ENCODE results near the gene CRYBB1.

Gene CRYBB1

DNA sequence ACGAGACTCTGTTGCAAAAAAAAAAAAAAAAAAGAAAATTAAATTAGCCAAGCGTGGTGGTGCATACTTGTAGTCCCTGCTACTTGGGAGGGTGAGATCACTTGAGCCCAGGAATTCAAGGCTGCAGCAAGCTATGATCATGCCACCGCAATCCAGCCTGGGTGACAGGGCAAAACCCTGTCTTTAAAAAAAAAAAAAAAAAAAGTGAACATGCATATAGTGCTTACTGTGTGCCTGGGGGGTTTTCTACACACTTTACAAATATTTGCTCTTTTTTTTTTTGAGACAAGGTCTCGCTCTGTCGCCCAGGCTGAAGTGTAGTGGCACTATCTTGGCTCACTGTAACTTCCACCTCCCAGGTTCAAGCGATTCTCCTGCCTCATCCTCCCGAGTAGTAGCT is 40.7 kb downstream of the CRYBB1 start:
- no peak for DNase-seq (ENCODE audit: low spot score)

DNA sequence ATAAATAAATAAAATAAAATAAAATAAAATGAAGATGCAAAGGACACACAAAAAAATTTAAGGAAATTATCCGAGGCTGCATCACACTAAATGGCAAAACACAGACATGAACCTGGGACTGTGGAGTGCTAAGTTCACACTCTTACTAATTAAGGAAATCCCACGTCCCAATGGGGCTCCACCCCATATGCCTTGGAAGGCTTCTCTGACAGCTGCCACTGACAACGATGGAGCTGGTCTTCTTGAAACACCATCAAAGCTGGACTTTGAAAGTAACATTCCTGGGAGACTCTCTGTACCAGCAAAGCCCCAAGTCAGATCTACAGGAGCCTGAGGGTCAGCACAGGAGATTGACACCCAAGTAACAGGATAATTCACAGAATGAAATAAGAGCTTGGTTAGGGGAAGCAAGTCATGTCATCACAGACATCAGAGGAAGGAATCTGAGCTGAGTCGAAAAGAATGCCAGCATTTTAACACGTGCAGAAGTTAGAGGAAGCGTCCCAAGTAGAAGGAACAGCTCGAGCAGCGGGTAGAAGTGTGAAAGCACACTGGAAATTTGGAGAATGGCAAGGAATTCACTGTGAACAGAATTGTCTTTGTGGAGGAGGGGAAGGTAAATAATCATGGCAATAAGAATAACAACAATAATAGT is 41.7 kb downstream of the CRYBB1 start:
- no peak for DNase-seq (ENCODE audit: low spot score)

DNA sequence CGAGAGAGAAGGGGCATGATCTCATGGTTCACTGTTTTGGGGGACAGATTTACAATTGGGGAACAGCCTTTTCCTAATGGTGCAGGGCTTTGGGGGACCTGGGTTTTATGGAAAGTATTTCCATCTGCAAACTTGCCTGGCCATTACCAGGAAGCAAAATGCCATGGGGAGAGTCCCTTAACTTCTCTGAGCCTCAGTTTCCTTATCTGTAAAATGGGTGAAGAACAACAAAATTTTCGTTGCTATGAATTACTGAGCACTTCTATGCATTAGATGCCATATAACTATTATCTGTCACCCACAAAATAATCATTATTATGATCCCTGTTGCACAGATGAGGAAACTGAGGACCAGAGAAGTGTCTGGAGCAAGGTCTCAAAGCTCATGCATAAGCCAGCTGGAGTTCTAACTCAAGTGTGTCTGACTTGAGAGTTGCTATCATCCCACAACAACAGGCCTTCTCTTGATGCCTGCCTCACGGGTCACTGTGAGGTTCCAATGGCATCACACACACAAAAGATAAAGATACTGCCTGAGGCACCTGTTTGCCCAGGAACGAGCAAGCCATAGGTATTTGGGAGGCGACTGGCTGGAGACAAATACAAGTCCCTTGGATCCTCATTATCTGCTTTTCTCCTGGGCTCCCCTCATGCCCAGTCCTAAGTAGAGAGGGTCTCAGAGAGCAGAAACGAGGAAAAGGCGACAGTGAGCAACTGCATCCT is 43.7 kb downstream of the CRYBB1 start:
- no peak for DNase-seq (ENCODE audit: low spot score)

DNA sequence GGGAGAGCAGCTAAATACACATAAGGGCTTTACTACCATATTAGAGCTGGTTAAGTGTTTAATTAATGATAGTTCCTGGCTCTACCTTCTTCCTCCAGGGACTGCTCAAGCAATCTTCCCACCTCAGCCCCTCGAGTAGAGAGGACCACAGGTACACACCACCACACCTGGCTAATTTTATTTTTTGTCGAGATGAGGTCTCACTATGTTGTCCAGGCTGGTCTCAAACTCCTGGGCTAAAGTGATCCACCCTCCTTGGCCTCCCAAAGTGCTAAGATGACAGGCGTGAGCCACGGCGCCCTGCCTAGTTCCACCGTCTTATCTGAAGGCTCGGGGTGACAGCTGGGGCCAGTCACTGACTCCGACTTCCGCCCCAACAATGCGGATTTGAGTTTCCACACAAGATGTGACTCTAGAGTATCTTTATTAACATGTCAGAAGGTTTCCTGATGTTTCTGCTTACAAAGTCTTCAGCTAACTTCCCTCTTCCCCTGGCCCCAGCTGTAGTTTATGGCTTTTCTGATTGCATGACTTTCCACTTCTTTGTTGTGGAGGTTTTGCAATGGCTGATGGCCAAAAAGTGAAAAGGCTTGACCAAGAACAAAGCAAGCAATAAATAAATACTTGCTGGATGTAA is 44.7 kb downstream of the CRYBB1 start:
- DNase-seq (ENCODE audit: low spot score): no peak

DNA sequence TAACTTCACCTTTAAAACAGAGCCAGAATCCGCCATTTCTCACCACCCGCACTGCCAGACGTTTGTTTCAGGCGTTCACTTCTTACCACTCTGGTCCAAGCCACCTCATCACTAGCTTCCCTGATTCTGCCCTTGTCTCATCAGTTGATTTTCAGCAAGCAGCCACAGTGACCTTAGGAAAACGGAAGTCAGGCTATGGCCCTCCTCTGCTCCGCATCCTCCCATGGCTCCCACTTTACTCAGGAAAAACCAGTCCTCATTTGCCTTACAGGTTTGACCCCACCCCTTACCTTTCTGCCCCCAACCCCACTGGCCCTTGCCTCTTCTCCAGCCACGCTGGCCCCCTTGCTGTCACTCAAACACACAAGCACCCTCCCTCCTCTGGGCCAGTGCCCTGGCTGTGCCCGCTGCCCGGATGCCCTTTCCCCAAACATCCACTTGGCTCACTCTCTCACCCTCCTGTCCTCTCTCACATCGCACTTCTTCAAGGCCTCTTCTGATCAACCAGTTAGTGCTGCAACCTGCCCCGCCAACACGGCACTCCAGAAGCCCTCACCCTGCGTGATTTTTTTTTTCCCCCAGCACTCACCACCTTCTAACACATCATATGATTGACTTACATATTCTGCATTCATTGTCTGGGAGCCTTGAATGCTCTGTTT is 46.8 kb downstream of the CRYBB1 start:
- no peak for DNase-seq (ENCODE audit: low spot score)

DNA sequence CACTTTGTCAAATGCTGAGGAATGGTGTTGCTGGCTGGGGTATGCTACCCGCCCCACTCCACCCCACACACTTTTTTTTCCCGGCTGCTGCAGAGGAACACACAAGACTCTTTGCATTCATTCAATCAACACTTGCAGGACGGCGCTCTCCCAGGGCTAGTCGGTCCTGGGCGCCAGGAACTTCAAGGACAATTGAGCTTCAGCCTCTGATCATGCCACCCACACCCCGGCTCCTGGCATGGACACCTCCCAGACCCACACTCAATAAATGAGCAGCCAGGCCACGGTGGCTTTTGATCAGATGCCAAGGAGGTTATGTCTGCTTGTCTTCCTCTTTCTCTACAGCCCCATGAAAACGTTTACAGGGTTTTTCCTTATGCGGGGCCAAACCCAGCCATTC is 47.7 kb downstream of the CRYBB1 start:
- no peak for DNase-seq (ENCODE audit: low spot score)

DNA sequence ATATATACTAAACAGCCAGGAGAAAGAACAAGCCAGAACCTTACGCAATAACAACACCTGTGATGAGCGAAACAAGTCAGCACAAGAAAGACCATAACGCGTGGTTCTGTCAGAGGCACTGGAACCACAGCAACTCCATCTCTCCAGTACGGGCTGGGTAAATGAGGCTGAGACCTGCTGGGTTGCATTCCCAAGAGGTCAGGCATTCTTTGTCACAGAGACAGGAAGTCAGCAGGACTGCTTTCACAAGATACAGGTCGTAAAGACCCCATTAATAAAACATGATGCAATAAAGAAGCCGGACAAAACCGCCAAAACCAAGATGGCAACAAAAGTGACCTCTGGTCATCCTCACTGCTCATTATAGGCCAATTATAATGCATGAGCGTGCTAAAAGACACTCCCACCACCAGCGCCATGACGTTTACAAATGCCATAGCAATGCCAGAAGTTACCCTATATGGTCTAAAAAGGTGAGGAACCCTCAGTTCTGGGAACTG is 49.6 kb downstream of the CRYBB1 start:
- DNase-seq (ENCODE audit: low spot score): no peak

DNA sequence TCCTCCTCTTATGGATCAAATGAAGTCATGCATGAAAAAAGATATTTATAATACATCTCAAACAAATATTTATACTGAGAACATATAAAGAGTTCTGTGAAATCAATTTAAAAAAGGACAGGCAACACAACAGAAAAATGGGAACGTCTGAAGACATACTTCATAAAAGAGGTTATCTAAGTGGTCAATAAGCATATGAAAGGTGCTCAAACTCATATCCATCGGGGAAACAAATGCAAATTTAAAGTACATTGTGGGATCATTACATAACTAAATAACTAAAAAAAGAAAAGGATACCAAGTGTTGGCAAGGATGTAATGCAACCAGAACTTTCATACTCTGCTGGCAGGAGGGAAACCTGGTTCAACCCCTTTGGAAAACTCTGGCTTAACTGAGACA is 50.2 kb downstream of the CRYBB1 start:
- no peak for DNase-seq (ENCODE audit: low spot score)

DNA sequence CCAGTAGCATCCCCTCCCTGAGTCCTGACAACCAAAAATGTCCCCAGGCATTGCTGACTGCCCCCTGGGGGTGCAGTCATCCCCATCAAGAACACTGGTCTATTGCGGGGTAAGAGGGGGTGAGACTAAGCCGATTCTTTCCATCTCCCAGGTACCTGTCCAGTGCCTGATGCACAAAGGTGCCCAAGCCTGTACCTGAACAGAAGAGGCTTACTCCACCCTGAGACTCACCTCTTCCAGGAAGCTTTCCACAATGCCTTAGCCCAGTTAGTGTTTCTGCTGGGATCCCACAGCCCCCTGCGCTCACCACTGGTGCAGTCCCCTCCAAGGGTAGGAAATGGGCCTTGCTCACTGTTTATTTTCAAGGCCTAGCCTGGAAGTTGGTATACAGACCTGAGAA is 50.8 kb downstream of the CRYBB1 start:
- DNase-seq (ENCODE audit: low spot score): no peak

DNA sequence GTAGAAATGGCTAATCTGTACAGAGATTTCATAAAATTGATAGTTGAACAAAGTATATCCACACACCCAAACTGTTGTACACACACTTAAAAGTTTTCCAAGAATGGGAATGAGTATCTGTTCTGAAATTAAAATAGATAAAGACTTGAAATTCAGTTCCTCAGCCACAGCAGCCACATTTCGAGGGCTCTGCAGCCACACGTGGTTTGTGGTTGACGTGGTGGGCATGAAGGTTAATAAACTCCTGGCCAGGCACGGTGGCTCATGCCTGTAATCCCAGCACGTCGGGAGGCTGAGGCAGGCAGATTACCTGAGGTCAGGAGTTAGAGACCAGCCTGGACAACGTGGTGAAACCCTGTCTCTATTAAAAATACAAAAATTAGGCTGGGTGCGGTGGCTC is 51.9 kb downstream of the CRYBB1 start:
- no peak for DNase-seq (ENCODE audit: low spot score)

DNA sequence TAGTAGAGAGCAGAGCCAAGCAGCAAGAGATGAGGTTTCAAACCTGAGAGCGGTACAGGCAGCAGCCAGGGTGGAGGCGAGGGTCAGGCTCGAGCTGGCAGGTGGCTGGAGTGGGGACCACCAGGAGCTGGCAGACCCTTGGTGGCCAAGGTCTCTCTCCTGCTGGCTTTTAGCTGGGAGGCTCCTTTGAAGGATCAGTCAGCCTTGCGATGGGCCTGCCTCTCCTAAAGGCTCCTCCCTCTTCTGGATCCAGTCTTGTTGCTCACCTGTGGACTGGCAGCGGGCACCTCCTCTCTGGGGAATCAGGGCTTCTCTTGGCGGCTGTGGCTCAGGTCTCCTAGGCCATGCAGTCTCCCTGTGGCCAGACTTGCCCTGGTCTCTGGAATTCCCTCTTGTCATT is 52.6 kb downstream of the CRYBB1 start:
- no peak for DNase-seq (ENCODE audit: low spot score)

DNA sequence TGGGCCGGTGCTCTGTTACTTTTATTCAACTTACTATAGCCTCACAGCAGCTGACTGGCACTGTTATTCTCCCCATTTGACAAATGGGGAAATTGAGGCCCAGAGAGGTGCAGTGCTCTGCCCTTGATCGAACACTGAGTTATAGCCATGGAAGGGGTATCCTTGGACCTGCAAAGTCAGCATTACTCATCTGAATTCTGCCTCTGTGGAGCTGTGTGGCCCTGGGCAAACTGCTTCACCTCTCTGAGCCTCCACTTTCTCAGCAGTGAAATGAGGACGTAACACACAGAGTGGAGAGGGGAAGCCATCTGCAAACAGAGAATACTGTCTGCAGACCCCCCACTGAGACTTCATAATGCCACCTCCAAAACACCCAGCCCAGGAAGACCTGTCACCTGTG is 53.2 kb downstream of the CRYBB1 start:
- no peak for DNase-seq (ENCODE audit: low spot score)

DNA sequence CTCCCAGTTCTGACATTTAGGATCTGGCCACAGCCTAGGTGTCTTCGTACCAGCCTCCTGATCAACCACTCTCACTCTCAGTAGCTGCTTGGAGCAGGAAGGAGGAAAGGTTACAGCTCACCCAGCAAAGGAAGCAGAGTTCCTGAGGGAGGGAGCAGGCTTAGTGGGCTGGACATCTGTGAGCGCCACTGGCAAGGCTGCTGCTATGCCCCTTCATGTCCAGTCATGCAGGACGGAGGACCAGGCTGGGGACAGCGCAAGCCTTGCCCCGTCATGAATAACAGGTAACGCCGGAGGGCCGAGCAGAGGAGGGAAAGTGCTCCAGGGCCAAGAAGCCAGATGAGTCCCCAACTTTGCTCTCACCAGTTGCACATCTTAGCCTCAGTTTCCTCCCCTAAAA is 53.6 kb downstream of the CRYBB1 start:
- no peak for DNase-seq (ENCODE audit: low spot score)

DNA sequence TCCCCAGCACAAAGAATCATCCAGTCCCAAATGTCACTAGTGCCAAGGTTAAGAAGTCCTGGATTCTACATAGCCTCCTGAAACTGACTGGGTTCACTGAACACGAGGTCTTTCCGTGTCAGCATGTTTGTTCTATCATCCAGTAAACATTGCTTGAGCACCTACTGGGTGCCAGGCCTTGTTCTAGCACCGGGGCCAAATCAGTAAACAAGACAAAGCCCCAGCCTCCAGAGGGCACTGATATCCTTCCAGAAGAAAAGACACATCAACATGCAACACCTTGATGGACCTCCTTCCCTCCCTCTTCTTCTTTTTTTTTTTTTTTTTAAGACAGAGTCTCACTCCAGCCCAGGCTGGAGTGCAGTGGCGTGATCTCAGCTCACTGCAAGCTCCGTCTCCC is 54.8 kb downstream of the CRYBB1 start:
- DNase-seq (ENCODE audit: low spot score): no peak

DNA sequence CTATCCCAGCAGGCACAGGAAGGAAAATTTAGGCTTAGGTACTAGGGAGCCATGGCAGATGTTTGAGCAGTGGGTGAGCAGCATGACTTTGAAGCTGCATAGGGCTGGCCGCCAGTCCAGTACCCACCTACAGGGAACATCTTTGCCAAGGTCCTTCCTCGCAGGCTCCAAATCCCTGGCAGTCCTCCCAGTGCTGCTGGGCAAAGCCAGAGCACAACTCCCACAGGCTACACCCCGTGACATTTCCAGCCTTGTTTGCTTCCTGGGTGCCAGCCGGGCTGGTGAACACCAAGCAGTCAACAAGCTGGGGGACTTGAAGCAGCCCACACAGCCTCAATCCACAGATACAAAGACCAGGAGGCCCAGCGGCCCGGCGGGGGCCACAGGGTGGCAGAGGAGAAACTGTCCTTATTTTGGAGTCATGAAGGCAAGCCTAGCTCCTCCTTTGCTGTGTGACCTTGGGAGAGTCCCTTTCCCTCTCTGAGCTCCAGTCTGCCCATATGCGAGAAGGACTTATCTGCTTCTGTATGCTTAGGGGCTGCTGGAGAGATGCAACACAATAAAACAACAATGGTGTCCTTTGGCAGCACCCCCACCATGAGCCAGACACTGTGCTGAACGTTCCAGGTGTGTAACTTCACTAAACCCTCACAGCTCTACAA is 55.9 kb downstream of the CRYBB1 start:
- no peak for DNase-seq (ENCODE audit: low spot score)

DNA sequence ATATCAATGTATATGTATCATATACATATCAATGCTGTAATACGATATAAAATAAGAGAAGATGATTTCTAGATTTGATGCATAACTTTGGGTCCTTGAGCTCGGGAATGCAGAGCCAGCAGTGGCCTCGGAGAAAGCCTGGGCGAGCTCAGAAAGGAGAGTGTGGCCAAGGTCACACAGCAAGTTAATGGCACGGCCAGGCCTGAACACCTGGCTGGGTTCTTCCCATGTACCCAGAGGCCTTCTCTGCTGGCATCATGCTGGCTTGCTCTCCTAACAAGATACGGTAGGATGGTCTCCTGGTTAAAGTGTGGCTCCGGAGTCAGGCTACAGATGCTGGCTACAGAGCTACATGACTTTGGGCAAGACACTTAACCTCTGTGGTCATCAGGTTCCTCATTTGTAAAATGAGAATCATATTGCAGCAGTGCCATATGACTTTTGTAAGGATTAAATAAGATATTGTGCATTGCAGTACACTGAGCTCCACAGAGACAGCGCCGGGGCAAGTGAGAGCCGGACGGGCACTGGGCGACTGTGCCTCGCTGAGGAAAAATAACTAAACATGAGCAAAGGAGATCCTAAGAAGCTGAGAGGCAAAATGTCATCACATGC is 57.8 kb downstream of the CRYBB1 start:
- no peak for DNase-seq (ENCODE audit: low spot score)

DNA sequence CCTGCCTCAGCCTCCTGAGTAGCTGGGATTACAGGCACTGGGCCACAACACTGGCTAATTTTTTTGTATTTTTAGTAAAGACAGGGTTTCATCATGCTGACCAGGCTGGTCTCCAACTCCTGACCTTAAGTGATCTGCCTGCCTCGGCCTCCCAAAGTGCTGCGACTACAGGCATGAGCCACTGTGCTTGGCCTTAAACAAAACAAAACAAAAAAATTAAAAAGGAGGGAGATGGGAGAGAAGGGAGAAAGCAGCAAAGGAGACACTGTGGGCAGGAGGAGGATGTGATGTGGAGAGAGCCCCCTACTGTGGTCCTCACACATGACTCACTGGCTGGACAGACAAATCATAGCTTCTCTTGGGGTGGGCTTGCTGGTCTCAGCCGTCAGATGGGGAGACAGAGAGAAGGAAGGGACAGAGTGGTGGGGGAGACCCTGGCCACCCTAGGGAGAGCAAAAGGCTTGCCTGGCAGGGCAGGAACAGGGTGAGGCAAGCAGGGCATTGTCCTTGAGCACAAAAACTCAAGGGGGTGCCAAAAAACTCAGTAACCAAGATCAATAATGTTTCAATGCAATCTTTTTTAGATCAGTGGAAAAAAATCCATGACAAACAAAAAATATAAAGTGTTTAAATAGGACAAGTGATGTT is 59.5 kb downstream of the CRYBB1 start:
- no peak for DNase-seq (ENCODE audit: low spot score)

DNA sequence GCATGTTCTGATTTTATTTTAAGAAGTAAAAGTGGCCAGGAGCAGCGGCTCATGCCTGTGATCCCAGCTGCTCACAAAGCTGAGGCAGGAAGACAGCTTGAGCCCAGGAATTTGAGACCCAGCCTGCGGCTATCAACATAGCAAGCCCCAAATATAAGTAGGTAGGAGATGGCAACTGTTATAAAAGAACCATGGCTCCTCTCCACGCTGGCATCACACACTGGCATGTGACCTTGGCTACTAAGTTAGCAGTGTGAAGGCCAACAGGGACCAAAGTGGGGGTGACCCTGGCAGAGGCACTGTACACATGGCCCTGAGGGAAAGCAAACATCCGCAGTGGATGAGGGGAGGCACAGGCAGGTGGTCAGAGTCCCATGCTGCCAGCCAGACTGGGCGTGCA is 60.9 kb downstream of the CRYBB1 start:
- no peak for DNase-seq (ENCODE audit: low spot score)

DNA sequence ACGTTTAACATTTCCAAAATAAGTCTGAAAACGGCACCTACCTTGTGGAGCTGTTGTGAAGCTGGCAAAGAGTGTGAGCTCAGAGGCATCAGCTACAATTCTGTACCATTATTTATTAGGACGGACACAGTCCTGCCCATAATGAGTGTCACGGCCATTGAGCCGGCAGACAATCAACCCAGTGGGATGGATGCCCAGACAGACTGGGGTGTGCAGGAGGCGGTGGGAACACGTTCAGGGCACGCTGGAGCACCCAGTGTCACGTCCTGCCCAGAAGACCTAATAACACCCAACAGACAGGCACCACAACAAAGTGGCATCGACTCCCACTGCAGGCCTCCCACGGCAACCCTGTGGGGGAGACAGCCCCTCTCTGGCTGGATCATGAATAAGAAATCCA is 62.3 kb downstream of the CRYBB1 start:
- no peak for DNase-seq (ENCODE audit: low spot score)

DNA sequence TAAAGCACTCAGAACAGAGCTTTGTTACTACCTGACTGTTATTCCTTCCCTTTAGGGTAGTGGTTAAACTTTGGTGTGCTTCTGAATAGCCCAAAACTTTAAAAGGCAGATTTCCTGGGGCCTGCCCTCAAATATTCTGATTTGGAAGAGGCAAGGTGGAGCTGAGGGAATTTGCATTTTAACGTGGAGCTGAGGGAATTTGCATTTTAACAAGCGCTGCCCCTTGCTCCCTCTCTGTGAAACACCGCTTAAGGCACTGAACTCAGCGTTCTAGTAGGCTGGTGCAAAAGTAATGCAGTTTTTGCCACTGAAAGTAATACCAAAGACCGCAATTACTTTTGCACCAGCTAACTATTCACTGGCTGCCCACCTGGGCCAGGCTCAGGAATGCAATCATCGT is 62.9 kb downstream of the CRYBB1 start:
- DNase-seq (ENCODE audit: low spot score): no peak

DNA sequence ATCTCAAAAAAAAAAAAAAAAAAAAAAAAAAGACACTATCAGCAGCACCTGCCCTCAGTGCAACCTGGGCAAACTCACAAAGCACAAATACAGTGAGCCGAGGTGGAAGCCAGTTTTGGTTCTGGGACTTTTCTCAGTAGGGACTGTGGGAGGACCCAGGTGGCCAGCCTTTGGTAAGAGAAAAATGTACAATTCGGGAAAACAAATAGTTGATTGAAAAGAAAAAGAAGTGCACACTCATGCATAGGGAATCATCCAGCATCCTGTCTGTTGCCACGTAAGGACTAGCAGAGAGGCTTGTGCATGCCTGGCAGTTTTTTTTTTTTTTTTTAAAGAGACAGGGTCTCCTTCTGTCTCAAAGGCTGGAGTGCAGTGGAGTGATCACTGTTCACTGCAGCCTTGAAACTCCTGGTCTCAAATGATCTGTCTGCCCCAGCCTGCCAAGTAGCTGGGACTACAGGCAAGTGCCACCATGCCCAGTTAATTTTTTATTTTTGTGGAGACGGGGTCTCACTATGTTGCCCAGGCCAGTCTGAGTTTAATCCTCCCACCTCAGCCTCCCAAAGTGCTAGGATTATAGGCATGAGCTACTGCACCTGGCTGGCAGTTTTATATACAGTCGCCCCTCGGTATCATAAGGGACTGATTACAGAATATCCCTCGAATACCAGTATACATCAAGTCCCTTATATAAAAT is 64.6 kb downstream of the CRYBB1 start:
- no peak for DNase-seq (ENCODE audit: low spot score)
